AG10803 (cell line): ENCODE data around the gene COX7B2.

Experiments
- DNase-seq: peaks from one replicate; pipeline ENCODE4 v3.0.0; 2010; ENCODE audit warnings: low read depth
- H3K4me3 ChIP-seq: 2 replicates; pipeline ENCODE4 v1.5.1; 2011; ENCODE audit warnings: mild to moderate bottlenecking, low read length, control low read depth
- TF ChIP-seq, protein P1 (sequence below): conservative IDR thresholded peaks from 2 replicates; pipeline ENCODE4 v1.5.1; 2011; ENCODE audit warnings: mild to moderate bottlenecking, low read length, control low read depth, inconsistent platforms

COX7B2 gene

DNA sequence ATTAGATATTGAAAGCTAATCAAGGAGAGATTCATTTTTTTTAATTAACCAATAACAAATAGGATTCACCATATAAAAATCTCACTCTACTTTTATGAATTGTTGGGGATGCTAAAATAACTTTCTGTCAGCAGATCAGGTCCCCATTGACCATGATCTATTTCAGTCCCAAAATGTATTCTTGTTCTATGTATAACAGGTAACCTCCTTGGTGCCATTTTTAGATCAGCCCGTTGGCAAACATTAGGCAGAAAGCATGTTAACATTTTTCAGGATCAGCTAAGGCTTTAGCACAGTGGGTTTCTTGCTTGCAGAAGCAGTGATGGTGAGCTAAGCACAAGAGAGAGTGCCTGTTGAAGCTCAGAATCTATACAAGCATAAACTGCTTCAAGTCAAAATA, 40.8 kb upstream of the COX7B2 start:
- TF ChIP-seq, protein P1, sequence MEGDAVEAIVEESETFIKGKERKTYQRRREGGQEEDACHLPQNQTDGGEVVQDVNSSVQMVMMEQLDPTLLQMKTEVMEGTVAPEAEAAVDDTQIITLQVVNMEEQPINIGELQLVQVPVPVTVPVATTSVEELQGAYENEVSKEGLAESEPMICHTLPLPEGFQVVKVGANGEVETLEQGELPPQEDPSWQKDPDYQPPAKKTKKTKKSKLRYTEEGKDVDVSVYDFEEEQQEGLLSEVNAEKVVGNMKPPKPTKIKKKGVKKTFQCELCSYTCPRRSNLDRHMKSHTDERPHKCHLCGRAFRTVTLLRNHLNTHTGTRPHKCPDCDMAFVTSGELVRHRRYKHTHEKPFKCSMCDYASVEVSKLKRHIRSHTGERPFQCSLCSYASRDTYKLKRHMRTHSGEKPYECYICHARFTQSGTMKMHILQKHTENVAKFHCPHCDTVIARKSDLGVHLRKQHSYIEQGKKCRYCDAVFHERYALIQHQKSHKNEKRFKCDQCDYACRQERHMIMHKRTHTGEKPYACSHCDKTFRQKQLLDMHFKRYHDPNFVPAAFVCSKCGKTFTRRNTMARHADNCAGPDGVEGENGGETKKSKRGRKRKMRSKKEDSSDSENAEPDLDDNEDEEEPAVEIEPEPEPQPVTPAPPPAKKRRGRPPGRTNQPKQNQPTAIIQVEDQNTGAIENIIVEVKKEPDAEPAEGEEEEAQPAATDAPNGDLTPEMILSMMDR: no peak
- DNase-seq: no peak
- no peak overlapping the region for H3K4me3 ChIP-seq

DNA sequence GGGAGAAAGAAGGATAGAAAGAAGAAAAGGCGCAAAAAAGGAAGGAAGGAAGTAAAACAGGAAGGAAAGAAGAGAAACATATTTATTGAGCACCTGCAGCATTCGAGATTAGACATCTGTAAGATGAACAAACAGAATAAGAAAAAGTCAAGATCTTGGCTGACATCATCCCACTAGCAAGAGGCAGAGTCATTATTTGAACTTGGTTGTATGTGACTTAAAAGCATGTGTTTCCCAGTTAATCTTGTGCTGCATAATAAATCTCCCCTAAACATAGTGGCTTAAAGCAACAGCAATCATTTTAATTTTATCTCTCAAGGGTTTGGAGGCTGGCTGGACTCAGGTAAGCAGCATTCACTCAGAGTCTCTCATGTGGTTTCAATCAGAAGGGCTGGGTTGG, 38.5 kb upstream of the COX7B2 start:
- TF ChIP-seq, protein P1: no peak
- H3K4me3 ChIP-seq: no peak overlapping the region
- no peak for DNase-seq

DNA sequence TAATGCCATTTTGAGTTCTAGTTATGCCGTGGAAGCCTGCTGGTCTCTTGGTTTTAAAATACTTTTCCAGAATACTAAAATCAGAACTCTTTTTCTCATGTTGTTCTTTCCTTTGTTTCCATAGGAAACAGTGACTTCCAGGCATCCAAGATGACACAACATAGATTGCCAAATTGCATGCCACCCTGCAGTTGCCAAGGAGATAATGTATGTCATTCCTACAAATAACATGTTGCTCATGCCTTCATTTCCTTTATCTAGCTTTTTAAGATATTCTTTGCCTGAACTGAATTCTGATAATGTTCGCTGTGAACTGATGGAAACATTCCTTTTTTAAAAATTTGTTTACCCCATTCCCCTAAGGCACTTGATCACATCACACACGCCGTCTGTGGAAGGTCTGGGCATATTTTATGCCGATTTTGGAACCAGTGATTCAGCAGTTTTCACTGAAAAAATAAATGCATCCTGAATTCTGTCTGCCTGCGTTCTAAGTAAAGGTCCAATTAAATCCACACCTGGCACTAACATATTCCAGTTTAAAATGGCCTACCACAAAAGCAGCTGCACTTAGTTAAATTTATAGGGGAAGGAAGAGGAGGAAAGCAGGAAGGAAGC, 38.0 kb upstream of the COX7B2 start:
- DNase-seq: no peak
- H3K4me3 ChIP-seq: no peak overlapping the region
- TF ChIP-seq, protein P1: no peak

DNA sequence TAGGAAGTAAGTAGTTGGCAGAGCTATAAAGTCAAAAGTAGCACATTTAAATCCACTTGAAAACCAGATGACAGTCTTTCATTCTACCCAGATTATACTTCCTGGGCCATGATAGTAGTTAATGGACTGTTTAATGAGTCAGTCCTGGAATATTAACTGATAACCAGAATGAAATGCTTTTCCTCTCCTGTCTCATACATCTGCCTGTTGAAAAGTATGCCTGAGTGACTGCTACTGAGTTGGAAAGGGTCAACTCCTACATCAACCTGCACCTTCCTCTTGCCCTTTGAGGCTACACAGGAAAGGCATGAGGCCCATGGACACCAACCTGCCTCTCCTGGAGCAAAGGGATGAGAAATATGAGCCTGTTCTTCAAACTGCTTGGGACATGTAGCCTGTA, 36.0 kb upstream of the COX7B2 start:
- DNase-seq: no peak
- H3K4me3 ChIP-seq: no peak overlapping the region
- TF ChIP-seq, protein P1: no peak

DNA sequence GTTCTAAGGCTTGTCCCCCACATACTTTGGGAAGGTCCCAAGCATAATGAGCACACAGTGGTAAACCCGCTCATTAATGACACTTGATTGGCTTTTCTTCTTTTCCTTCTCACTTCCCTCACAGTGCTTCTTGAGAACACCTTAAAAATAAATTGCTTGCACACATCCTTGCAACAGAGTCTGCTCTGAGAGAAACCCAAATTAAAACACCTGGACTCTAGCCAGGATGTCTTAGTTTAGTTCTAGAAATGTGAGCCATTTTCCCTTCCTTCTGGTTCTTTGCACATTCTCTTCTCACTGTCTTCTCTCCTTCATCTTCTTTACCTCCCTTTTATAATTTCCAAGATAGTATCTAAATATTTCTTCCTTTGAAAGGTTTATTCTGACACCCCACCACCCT, 35.3 kb upstream of the COX7B2 start:
- TF ChIP-seq, protein P1: no peak
- no peak for DNase-seq
- no peak overlapping the region for H3K4me3 ChIP-seq

DNA sequence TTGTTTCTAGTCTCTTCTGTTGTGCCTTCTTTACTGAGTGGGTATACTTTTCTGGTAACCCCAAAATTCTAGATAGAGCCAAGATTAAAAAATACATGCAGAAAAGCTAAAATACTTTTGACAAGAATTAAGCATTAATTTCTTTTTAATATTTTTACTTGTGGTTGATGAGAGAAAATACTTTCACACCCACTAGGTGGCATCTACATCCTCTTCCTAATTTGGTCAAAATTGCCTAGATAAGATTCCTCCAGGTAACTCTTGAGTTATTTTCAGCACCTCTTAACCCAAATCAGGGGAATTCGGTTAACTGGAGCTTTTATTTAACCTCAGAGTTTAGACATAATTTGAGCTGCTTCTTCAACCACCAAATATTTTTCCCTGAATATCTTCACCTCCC, 28.4 kb upstream of the COX7B2 start:
- no peak overlapping the region for H3K4me3 ChIP-seq
- no peak for DNase-seq
- TF ChIP-seq, protein P1: no peak

DNA sequence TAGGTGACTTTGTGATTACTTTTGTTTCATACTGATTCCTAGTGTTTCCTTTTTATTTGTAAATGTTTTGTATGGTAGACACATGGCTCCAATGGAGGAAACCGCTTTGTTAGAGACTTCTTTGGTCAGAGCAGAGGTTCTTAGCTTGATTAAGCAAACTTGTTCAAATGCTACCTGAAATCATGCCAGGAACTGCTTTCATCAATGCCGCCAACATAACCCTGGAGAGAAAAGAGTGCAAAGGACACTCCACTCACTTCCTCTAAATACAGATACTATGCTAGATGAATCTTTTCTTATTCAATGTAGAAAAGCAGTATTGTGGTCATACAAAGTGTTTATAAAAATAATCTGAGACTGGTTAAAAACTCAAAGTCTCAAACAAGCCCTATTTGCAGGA, 25.7 kb upstream of the COX7B2 start:
- no peak overlapping the region for H3K4me3 ChIP-seq
- DNase-seq: no peak

More for the DNA sequence above, 25.7 kb upstream of the COX7B2 start:
- TF ChIP-seq, protein P1: no peak
